Smooth muscle cell (in vitro differentiated cells): ENCODE data around the gene LCORL. TPM values are rescaled to one million over a fixed set of nuclear protein-coding genes. Genes with fewer than 3 reads are reported as not detected.

Experiments
- DNase-seq: peaks from one replicate; lab custom pipeline; 2025; ENCODE audit not compliant: unreplicated experiment; lab: John Stamatoyannopoulos, UW
- H2AFZ ChIP-seq: fragments of 200-600 bp; sonication (generic); 2 replicates; pipeline ENCODE4 v1.6.0; 2016; ENCODE audit warnings: antibody characterized with exemption, low read depth, mild to moderate bottlenecking
- H3F3A ChIP-seq: fragments of 200-600 bp; sonication (generic); 2 replicates; pipeline ENCODE4 v1.6.0; 2017; ENCODE audit warnings: antibody characterized with exemption, low read depth
- H3K27ac ChIP-seq: fragments of 200-600 bp; sonication (generic); 2 replicates; pipeline ENCODE4 v1.5.1; 2016; ENCODE audit warnings: low read depth, mild to moderate bottlenecking
- H3K27me3 ChIP-seq: fragments of 200-600 bp; sonication (generic); 2 replicates; pipeline ENCODE4 v1.6.1; 2016; ENCODE audit warnings: low read depth, mild to moderate bottlenecking
- H3K36me3 ChIP-seq: fragments of 200-600 bp; sonication (generic); 2 replicates; pipeline ENCODE4 v1.5.1; 2016; ENCODE audit warnings: low read depth
- H3K4me1 ChIP-seq: fragments of 200-600 bp; sonication (generic); 2 replicates; pipeline ENCODE4 v1.5.1; 2016; ENCODE audit warnings: low read depth
- H3K4me2 ChIP-seq: fragments of 200-600 bp; sonication (generic); 2 replicates; pipeline ENCODE4 v1.6.0; 2016; ENCODE audit warnings: mild to moderate bottlenecking
- H3K4me3 ChIP-seq: fragments of 200-600 bp; sonication (generic); 2 replicates; pipeline ENCODE4 v1.5.1; 2016; ENCODE audit warnings: mild to moderate bottlenecking
- H3K79me2 ChIP-seq: fragments of 200-600 bp; sonication (generic); 2 replicates; pipeline ENCODE4 v1.6.0; 2016; ENCODE audit warnings: low read depth, mild to moderate bottlenecking
- H3K9ac ChIP-seq: fragments of 200-600 bp; sonication (generic); 2 replicates; pipeline ENCODE4 v1.6.0; 2016; ENCODE audit warnings: low read depth
- H3K9me3 ChIP-seq: fragments of 200-600 bp; sonication (generic); replicated peaks from 2 replicates; pipeline ENCODE4 v1.5.1; 2016; ENCODE audit warnings: low read depth
- H4K20me1 ChIP-seq: fragments of 200-600 bp; sonication (generic); 2 replicates; pipeline ENCODE4 v1.6.0; 2016; ENCODE audit warnings: low read depth
- CTCF ChIP-seq: fragments of 200-600 bp; sonication (generic); IDR thresholded peaks from 2 replicates; pipeline ENCODE4 v1.5.1; 2017; ENCODE audit warnings: borderline replicate concordance, mild to moderate bottlenecking, antibody characterized with exemption; ENCODE audit not compliant: insufficient read depth, poor library complexity, severe bottlenecking
- WGBS: methylation state at CpG from one replicate; pipeline ENCODE4 v1.1.7; 2016; ENCODE audit warnings: low lambda C conversion rate; 5-methylcytosine and 5-hydroxymethylcytosine counted together
- polyA plus RNA-seq: library from polyadenylated mRNA; unstranded; fragments of >200 nt; fragmentation: Nextera tagmentation; extraction: Ambion mirVana; gene quantifications from 2 replicates; pipeline ENCODE4 v1.2.1, GENCODE V29; 2016
- total RNA-seq: library from RNA; depleted of rRNA; stranded (reverse); fragments of >200 nt; gene quantifications from 2 replicates; pipeline ENCODE4 v1.2.3, GENCODE V29; 2014

Gene LCORL
- total and polyA plus RNA-seq, 2 experiments from 2014 or later = 11.2 to 16.6 TPM

GRCh38 chr4:17814140-17814539, 207.4 kb downstream of the LCORL start:
- Histone ChIP-seq H3F3A (no peaks in the 10 kb centered on the region), H3K9ac (no peak overlapping the region), H3K4me3 (no peak overlapping the region), H3K27ac (no peak overlapping the region), H3K36me3 (no peaks in the 10 kb centered on the region), H3K4me2 (no peak overlapping the region), H3K4me1 (peaks cover 23% of the 10 kb centered on the region), H3K79me2 (peaks cover 67% of the 10 kb centered on the region), H3K27me3 (no peaks in the 10 kb centered on the region), H3K9me3 (no peaks in the 10 kb centered on the region), H2AFZ (peak overlapping the region; percentile 43), H4K20me1 (peaks cover 8% of the 10 kb centered on the region)
- WGBS = 67% methylated on average over 3 of the region's 3 CpGs
- no peak for DNase-seq
- no peak for TF ChIP-seq CTCF

- Histone ChIP-seq H3K36me3 (no peaks in the 10 kb centered on the region), H3K79me2 (peaks cover 69% of the 10 kb centered on the region), H3K27me3 (no peaks in the 10 kb centered on the region), H3K4me2 (peak overlapping the region; percentile 90), H4K20me1 (peaks cover 20% of the 10 kb centered on the region), H3K4me3 (peak overlapping the region; percentile 83), H3F3A (no peaks in the 10 kb centered on the region), H3K9ac (no peak overlapping the region), H3K9me3 (no peaks in the 10 kb centered on the region), H3K27ac (no peak overlapping the region), H3K4me1 (peaks cover 35% of the 10 kb centered on the region), H2AFZ (peak overlapping the region; percentile 92)
- no peak for DNase-seq
- WGBS = 75% methylated on average over 3 of the region's 3 CpGs
- no peak for TF ChIP-seq CTCF
Measured at GRCh38 chr4:17812801-17813200, 208.8 kb downstream of the LCORL start.

- H3K27ac ChIP-seq = no peak overlapping the region
- H3K4me3 ChIP-seq = peak overlapping the region; percentile 83
- H3F3A ChIP-seq = no peaks in the 10 kb centered on the region
- H3K79me2 ChIP-seq = peaks cover 72% of the 10 kb centered on the region
- H3K9me3 ChIP-seq = no peaks in the 10 kb centered on the region
- peaks cover 27% of the 10 kb centered on the region for H4K20me1 ChIP-seq
- H3K4me2 ChIP-seq = peak overlapping the region; percentile 90
- no peak for TF ChIP-seq CTCF
- H3K27me3 ChIP-seq = no peaks in the 10 kb centered on the region
- H2AFZ ChIP-seq = peak overlapping the region; percentile 92
- H3K4me1 ChIP-seq = peaks cover 42% of the 10 kb centered on the region
- no peaks in the 10 kb centered on the region for H3K36me3 ChIP-seq
- H3K9ac ChIP-seq = no peak overlapping the region
- 21% methylated on average over 3 of the region's 3 CpGs for WGBS
- no peak for DNase-seq
Measured at GRCh38 chr4:17812125-17812524, 209.4 kb downstream of the LCORL start.

- WGBS = under 1% methylated on average over 28 of the region's 48 CpGs
Measured at GRCh38 chr4:17811078-17811603, 210.4 kb downstream of the LCORL start.

More at GRCh38 chr4:17811078-17811603, 210.4 kb downstream of the LCORL start:
- no peak for DNase-seq
- Histone ChIP-seq H2AFZ (peak overlapping the region; percentile 92), H3K27me3 (no peaks in the 10 kb centered on the region), H3K9me3 (no peaks in the 10 kb centered on the region), H3K4me1 (peaks cover 48% of the 10 kb centered on the region), H3K79me2 (peaks cover 82% of the 10 kb centered on the region), H3K4me3 (peak overlapping the region; percentile 83), H3K4me2 (peak overlapping the region; percentile 90), H3F3A (no peaks in the 10 kb centered on the region), H3K9ac (peak overlapping the region; percentile 67), H3K27ac (no peak overlapping the region), H3K36me3 (no peaks in the 10 kb centered on the region), H4K20me1 (peaks cover 37% of the 10 kb centered on the region)
- TF ChIP-seq CTCF = no peak
